ENCODE measurements around the gene PPEF1. TPM values are rescaled to one million over a fixed set of nuclear protein-coding genes. Genes with fewer than 3 reads are reported as not detected.

The PPEF1 gene
- polyA plus RNA-seq, 1 experiment = not detected

- ChIA-PET CTCF (interaction anchor here (0.6 kb wide), 1 partner anchor 31 kb away, joined by 3 read pairs; no protein-coding TSS in a partner anchor), POLR2A (no interaction called here)
- Histone ChIP-seq H3K4me3 (ENCODE audit: low read depth, low read length) (no peak overlapping the region), H3K36me3 (ENCODE audit: control insufficient read depth, insufficient read depth, low read length) (no peaks in the 10 kb centered on the region), H3K27me3 (ENCODE audit: control insufficient read depth, insufficient read depth, low read length) (no peaks in the 10 kb centered on the region)
- TF ChIP-seq, protein P1, sequence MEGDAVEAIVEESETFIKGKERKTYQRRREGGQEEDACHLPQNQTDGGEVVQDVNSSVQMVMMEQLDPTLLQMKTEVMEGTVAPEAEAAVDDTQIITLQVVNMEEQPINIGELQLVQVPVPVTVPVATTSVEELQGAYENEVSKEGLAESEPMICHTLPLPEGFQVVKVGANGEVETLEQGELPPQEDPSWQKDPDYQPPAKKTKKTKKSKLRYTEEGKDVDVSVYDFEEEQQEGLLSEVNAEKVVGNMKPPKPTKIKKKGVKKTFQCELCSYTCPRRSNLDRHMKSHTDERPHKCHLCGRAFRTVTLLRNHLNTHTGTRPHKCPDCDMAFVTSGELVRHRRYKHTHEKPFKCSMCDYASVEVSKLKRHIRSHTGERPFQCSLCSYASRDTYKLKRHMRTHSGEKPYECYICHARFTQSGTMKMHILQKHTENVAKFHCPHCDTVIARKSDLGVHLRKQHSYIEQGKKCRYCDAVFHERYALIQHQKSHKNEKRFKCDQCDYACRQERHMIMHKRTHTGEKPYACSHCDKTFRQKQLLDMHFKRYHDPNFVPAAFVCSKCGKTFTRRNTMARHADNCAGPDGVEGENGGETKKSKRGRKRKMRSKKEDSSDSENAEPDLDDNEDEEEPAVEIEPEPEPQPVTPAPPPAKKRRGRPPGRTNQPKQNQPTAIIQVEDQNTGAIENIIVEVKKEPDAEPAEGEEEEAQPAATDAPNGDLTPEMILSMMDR (IDR thresholded peaks at IDR 0.05; ENCODE audit: insufficient read depth, low read depth, low read length) = no peak
- no peak for DNase-seq (ENCODE audit: low read depth)
These were observed 157.0 kb downstream of the PPEF1 start for GRCh38 chrX:18864390-18864920.

GRCh38 chrX:18871161-18871890 lies 163.9 kb downstream of the PPEF1 start:
- CTCF ChIA-PET = interaction anchor here (0.7 kb wide), 1 partner anchor 284 kb away, joined by 3 read pairs; no protein-coding TSS in a partner anchor
- TF ChIP-seq, protein P1 (IDR thresholded peaks at IDR 0.05; ENCODE audit: insufficient read depth, low read depth, low read length) = no peak
- DNase-seq (ENCODE audit: low read depth) = no peak
- POLR2A ChIA-PET = no interaction called here
- Histone ChIP-seq H3K27me3 (ENCODE audit: control insufficient read depth, insufficient read depth, low read length) (no peaks in the 10 kb centered on the region), H3K36me3 (ENCODE audit: control insufficient read depth, insufficient read depth, low read length) (no peaks in the 10 kb centered on the region), H3K4me3 (ENCODE audit: low read depth, low read length) (no peak overlapping the region)

- H3K4me3 ChIP-seq (ENCODE audit: low read depth, low read length) = no peak overlapping the region
- no peak for DNase-seq (ENCODE audit: low read depth)
- CTCF ChIA-PET = interaction anchor here (0.7 kb wide), 1 partner anchor 284 kb away, joined by 3 read pairs; no protein-coding TSS in a partner anchor
- no peaks in the 10 kb centered on the region for H3K27me3 ChIP-seq (ENCODE audit: control insufficient read depth, insufficient read depth, low read length)
- POLR2A ChIA-PET = no interaction called here
- H3K36me3 ChIP-seq (ENCODE audit: control insufficient read depth, insufficient read depth, low read length) = no peaks in the 10 kb centered on the region
- TF ChIP-seq, protein P1 (IDR thresholded peaks at IDR 0.05; ENCODE audit: insufficient read depth, low read depth, low read length) = no peak
These were observed 164.5 kb downstream of the PPEF1 start for GRCh38 chrX:18871970-18872369.

DNA sequence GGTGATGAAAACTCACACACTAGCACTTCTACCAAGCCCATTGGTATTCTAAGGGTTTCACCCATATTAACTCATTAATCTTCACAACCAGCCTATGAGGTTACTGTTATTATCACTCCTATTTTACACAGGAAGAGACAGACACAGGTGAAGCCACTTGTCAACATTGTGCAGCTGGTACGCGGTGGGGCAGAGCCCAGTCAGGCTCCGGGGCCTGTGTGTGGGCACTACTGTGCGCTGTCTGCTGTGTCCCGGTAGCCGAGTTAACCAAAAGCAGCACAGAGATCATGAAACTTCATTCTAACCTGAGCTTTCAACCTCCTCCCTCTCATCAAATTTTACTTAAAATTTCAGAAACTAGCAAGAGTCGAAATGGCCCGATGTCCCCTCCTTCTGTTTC lies 165.2 kb downstream of the PPEF1 start:
- CTCF ChIA-PET = interaction anchor here (0.6 to 1.4 kb wide), 2 partner anchors 23 to 45 kb away, joined by 3 to 4 read pairs; no protein-coding TSS in a partner anchor
- no peaks in the 10 kb centered on the region for H3K36me3 ChIP-seq (ENCODE audit: control insufficient read depth, insufficient read depth, low read length)
- H3K27me3 ChIP-seq (ENCODE audit: control insufficient read depth, insufficient read depth, low read length) = peaks cover 2% of the 10 kb centered on the region; the same call in 1 of the 2 replicates
- no peak for DNase-seq (ENCODE audit: low read depth)
- POLR2A ChIA-PET = no interaction called here
- no peak overlapping the region for H3K4me3 ChIP-seq (ENCODE audit: low read depth, low read length)
- TF ChIP-seq, protein P1 (IDR thresholded peaks at IDR 0.05; ENCODE audit: insufficient read depth, low read depth, low read length) = no peak

GRCh38 chrX:18873189-18873791 lies 165.8 kb downstream of the PPEF1 start:
- H3K36me3 ChIP-seq (ENCODE audit: control insufficient read depth, insufficient read depth, low read length) = no peaks in the 10 kb centered on the region
- ChIA-PET CTCF (interaction anchor here (0.6 to 1.4 kb wide), 3 partner anchors 24 to 461 kb away, joined by 3 to 4 read pairs (median 4); no protein-coding TSS in a partner anchor), POLR2A (no interaction called here)
- TF ChIP-seq, protein P1 (IDR thresholded peaks at IDR 0.05; ENCODE audit: insufficient read depth, low read depth, low read length) = no peak
- DNase-seq (ENCODE audit: low read depth) = peak; percentile 15
- peaks cover 2% of the 10 kb centered on the region; the same call in 1 of the 2 replicates for H3K27me3 ChIP-seq (ENCODE audit: control insufficient read depth, insufficient read depth, low read length)
- H3K4me3 ChIP-seq (ENCODE audit: low read depth, low read length) = no peak overlapping the region
